ENCODE data around the gene LRRIQ3. TPM values are rescaled to one million over a fixed set of nuclear protein-coding genes. Genes with fewer than 3 reads are reported as not detected.
"Not testable (repeated sequence)": the region's sequence is repeated elsewhere in the genome, so short reads cannot be mapped to it uniquely, and the experiment has no call there.

LRRIQ3 gene
- total and polyA plus RNA-seq, 8 donors, result 0.20 to 2.2 (median 0.50) TPM; not detected in 4

DNA sequence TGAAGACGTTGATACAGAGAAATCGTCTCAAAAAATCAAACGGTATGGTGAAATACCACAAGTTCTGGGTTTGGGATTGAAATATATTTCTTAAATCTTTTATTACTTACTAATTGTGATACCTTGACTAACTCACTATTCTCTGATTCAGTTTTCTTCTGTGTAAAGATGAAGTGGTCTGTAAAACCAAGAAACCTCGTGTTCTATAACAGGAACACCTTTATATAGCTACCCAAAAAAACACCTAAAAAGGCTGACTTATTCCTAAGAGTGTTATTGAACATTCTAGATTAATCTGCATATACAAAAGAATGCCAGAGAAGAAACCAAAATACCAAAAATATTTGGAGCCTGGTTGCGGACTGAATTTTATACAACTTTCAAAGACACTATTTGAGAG is 721 bp downstream of the LRRIQ3 start:
- H3K36me3 ChIP-seq, result peaks cover 0 to 12% (median 8%) of the 10 kb centered on the region in 4 donors
- H3K9me3 ChIP-seq, result no peaks in the 10 kb centered on the region
- 78 to 82% (median 81%) methylated on average over 5 of the region's 5 CpGs for WGBS, 5 donors
- H3K4me1 ChIP-seq, result peaks cover 0 to 24% (median 18%) of the 10 kb centered on the region in 4 donors
- intact Hi-C loops (cut with DNase I; ENCODE audit: low total_unique reads), result no loop called here
- no peaks in the 10 kb centered on the region for H3K27me3 ChIP-seq
- peak overlapping the region; percentile 50 to 65 (median 60) for H3K4me3 ChIP-seq
- no peak for DNase-seq
- peak overlapping the region in 4 of 5 donors; percentile 82 to 89 (median 88) for H3K27ac ChIP-seq
- TF ChIP-seq CTCF (IDR thresholded peaks at IDR 0.05), result no peak
- TF ChIP-seq POLR2AphosphoS5 (IDR thresholded peaks at IDR 0.05), result no peak
- TF ChIP-seq EP300 (IDR thresholded peaks at IDR 0.05), result no peak
- TF ChIP-seq POLR2A (IDR thresholded peaks at IDR 0.05), result no peak

DNA sequence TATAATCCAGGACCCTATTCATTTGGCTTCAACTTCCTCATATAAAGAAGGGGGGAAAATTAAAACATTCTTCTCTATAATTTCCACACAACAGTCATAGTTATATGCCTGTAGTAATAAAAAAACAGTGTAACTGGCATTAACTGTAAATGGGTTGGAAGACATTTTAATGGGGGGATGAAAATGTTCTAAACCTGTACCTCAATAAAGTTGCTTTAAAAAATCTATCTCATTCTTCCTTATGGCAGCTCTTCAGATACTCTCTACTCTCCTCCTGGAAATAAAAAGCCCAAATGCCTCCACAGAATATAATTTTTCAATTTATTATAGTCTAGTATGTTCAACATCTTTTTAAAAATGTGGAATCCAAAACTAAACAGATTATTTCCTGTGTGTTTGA is 2.6 kb downstream of the LRRIQ3 start:
- H3K4me3 ChIP-seq, result no peak overlapping the region
- no peaks in the 10 kb centered on the region for H3K27me3 ChIP-seq
- H3K27ac ChIP-seq, result no peak overlapping the region
- no peaks in the 10 kb centered on the region for H3K9me3 ChIP-seq
- DNase-seq, result no peak
- intact Hi-C loops (cut with DNase I; ENCODE audit: low total_unique reads), result no loop called here
- TF ChIP-seq CTCF (IDR thresholded peaks at IDR 0.05) (no peak), POLR2AphosphoS5 (IDR thresholded peaks at IDR 0.05) (no peak), EP300 (IDR thresholded peaks at IDR 0.05) (no peak), POLR2A (IDR thresholded peaks at IDR 0.05) (no peak)
- H3K36me3 ChIP-seq, result no peaks in the 10 kb centered on the region
- H3K4me1 ChIP-seq, result peaks cover 0 to 20% (median 16%) of the 10 kb centered on the region in 4 donors

DNA sequence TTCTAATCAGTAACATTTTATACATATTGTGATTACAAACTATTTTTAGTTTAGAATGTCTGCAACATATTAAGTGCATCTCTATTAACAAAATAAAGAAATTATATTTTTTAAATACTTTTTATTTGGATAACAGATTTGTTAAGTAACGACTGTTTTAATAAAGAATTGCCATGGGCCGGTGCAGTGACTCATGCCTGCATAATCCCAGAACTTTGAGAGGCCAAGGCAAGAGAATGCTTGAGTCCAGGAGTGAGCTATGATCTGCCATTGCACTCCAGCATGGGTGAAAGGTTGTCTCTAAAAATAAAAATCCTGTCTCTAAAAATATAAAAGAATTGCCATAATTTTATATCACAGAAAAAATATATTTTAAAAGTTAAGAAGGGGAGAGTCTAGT is 4.1 kb downstream of the LRRIQ3 start:
- DNase-seq, result no peak
- Histone ChIP-seq H3K36me3 (no peaks in the 10 kb centered on the region), H3K4me3 (no peak overlapping the region), H3K4me1 (peaks cover 0 to 6% (median 5%) of the 10 kb centered on the region in 4 donors), H3K27me3 (no peaks in the 10 kb centered on the region), H3K9me3 (no peaks in the 10 kb centered on the region), H3K27ac (no peak overlapping the region)
- intact Hi-C loops (cut with DNase I; ENCODE audit: low total_unique reads), result no loop called here
- TF ChIP-seq POLR2A (IDR thresholded peaks at IDR 0.05) (no peak), CTCF (IDR thresholded peaks at IDR 0.05) (no peak), POLR2AphosphoS5 (IDR thresholded peaks at IDR 0.05) (no peak), EP300 (IDR thresholded peaks at IDR 0.05) (no peak)
- 49 to 82% (median 60%) methylated on average over 2 of the region's 2 CpGs for WGBS, 5 donors

DNA sequence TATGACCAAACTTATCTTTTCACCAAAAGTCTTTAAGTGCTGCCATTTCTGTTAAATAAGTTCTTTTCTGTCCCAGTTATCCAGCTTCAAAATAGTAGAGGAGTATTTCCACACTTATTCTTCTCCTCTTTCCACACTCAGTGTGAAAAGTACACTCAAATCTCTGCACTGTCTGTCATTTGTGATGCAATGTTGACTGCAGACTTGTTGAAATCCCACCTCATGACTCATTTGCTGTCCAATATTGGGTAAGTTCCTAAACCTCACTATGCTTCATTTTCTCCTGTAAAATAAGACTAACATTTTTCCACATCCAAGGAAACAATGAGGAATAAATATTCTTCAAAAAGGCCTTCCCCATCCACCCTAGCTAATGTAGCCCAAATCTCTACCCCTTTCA is 17.5 kb downstream of the LRRIQ3 start:
- intact Hi-C loops (cut with DNase I; ENCODE audit: low total_unique reads), result no loop called here
- no peaks in the 10 kb centered on the region for H3K27me3 ChIP-seq
- H3K27ac ChIP-seq, result no peak overlapping the region
- no peak overlapping the region for H3K4me3 ChIP-seq
- no peaks in the 10 kb centered on the region for H3K36me3 ChIP-seq
- TF ChIP-seq POLR2A (IDR thresholded peaks at IDR 0.05), result no peak
- no peak for TF ChIP-seq POLR2AphosphoS5 (IDR thresholded peaks at IDR 0.05)
- no peak for TF ChIP-seq CTCF (IDR thresholded peaks at IDR 0.05)
- no peak for TF ChIP-seq EP300 (IDR thresholded peaks at IDR 0.05)
- DNase-seq, result no peak
- peaks cover 0 to 2% (median 0%) of the 10 kb centered on the region in 4 donors for H3K9me3 ChIP-seq
- no peaks in the 10 kb centered on the region for H3K4me1 ChIP-seq

- H3K4me3 ChIP-seq, H3K27me3 ChIP-seq, H3K36me3 ChIP-seq, H3K27ac ChIP-seq, H3K4me1 ChIP-seq, DNase-seq: not testable (repeated sequence)
- peaks cover 0 to 27% (median 10%) of the 10 kb centered on the region in 4 donors for H3K9me3 ChIP-seq
- intact Hi-C loops (cut with DNase I; ENCODE audit: low total_unique reads), result loop anchor here (10.0 kb wide), 1 partner anchor 50 kb away; no protein-coding TSS in a partner anchor
- 90 to 100% (median 91%) methylated on average over 1 of the region's 1 CpG for WGBS, 5 donors
Measured at GRCh38 chr1:74174423-74174822, 23.6 kb downstream of the LRRIQ3 start.

Data from stomach (tissue), 9 donors.